Tibial artery (tissue), 4 donors: ENCODE results near the gene PAF1.

ENCODE experiments used
- DNase-seq, 2 donors: peaks; one replicate each; pipeline ENCODE4 v3.0.0-alpha.2; 2019
- H3K27ac ChIP-seq, 2 donors: fragments of 200-600 bp; sonication (generic) in 1 of 2; 1 replicate in 1 of 2; 2 replicates in 1 of 2; pipeline ENCODE4 v1.5.1; 2018 to 2019; ENCODE audit warnings: mild to moderate bottlenecking in 1 of 2
- H3K27me3 ChIP-seq, 2 donors: fragments of 200-600 bp; sonication (generic) in 1 of 2; one replicate each; pipeline versions ENCODE4 v1.5.1 to v1.6.0; 2016 to 2019
- H3K36me3 ChIP-seq, 3 donors: fragments of 200-600 bp; sonication (generic) in 2 of 3; one replicate each; pipeline ENCODE4 v1.5.1; 2016 to 2019; ENCODE audit warnings: mild to moderate bottlenecking in 2 of 3
- H3K4me1 ChIP-seq, 4 donors: fragments of 200-600 bp; sonication (generic) in 2 of 4; 1 replicate in 3 of 4; 2 replicates in 1 of 4; pipeline ENCODE4 v1.5.1; 2016 to 2019
- H3K4me3 ChIP-seq, 2 donors: fragments of 200-600 bp; sonication (generic) in 1 of 2; 1 replicate in 1 of 2; 2 replicates in 1 of 2; pipeline ENCODE4 v1.5.1; 2018 to 2019; ENCODE audit warnings: mild to moderate bottlenecking in 2 of 2
- H3K9me3 ChIP-seq, 3 donors: fragments of 200-600 bp; sonication (generic) in 1 of 3; one replicate each; pipeline ENCODE4 v1.5.1; 2016 to 2019
- intact Hi-C: fragments of 100-400 bp; cut with DNase I; formaldehyde crosslinking; loops from one replicate; pipeline ENCODE4 v1.15.0; 2023; ENCODE audit warnings: low total_unique reads
- TF ChIP-seq, protein P1 (sequence below), 2 experiments: fragments of 200-600 bp in 1 of 2; fragments of 450-650 bp in 1 of 2; IDR thresholded peaks; one replicate each; pipeline ENCODE4 v1.5.1; 2017 to 2019; ENCODE audit warnings: antibody characterized with exemption in 2 of 2, mild to moderate bottlenecking in 1 of 2, moderate library complexity in 1 of 2

PAF1 gene

GRCh38 chr19:39386557-39386956 is 4.3 kb downstream of the PAF1 start:
- intact Hi-C loops = no loop called here
- TF ChIP-seq, protein P1, sequence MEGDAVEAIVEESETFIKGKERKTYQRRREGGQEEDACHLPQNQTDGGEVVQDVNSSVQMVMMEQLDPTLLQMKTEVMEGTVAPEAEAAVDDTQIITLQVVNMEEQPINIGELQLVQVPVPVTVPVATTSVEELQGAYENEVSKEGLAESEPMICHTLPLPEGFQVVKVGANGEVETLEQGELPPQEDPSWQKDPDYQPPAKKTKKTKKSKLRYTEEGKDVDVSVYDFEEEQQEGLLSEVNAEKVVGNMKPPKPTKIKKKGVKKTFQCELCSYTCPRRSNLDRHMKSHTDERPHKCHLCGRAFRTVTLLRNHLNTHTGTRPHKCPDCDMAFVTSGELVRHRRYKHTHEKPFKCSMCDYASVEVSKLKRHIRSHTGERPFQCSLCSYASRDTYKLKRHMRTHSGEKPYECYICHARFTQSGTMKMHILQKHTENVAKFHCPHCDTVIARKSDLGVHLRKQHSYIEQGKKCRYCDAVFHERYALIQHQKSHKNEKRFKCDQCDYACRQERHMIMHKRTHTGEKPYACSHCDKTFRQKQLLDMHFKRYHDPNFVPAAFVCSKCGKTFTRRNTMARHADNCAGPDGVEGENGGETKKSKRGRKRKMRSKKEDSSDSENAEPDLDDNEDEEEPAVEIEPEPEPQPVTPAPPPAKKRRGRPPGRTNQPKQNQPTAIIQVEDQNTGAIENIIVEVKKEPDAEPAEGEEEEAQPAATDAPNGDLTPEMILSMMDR (IDR thresholded peaks at IDR 0.05) = no peak
- H3K9me3 ChIP-seq = no peaks in the 10 kb centered on the region
- H3K36me3 ChIP-seq = peaks cover 41 to 83% (median 69%) of the 10 kb centered on the region in 3 donors
- no peak for DNase-seq
- H3K27ac ChIP-seq = no peak overlapping the region
- H3K4me3 ChIP-seq = no peak overlapping the region
- no peaks in the 10 kb centered on the region for H3K27me3 ChIP-seq
- peaks cover 0 to 19% (median 11%) of the 10 kb centered on the region in 4 donors for H3K4me1 ChIP-seq

DNA sequence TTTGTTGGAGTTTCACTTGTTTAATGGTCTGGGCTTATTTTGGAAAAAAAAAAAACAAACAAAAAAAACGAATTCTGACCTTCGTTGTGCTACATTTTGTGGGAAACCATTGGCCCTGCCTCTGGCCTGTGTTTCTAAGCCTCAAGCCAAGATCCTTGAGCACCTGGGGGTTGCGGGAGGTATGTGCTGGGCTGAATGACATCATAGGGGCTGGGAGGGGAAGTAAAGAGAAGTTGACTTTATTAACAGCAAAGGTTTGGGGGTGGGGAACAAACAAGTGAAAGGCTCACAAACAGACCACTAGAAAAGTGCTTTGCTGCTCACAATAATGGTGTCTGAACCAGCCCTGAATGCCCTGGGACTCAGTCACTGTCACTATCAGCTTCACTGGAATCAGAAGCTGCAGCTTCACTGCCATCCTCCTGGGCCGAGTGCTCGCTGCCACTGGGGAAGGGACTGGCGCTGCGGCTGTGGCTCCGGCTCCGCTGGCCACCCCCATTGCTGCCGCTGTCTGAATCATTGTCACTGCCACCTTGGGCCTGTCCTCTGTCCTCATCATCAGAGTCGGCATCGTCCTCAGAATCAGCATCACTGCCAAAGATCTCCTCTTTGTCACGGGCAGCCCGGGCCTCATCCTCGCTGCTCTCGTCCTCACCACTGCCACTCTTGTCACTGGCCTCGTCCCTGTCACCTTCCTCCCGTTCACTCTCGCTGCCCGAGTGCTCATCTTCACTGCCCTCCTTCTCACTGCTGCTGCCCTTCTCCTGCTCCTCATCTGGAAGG is 5.1 kb downstream of the PAF1 start:
- Histone ChIP-seq H3K4me3 (no peak overlapping the region), H3K27ac (no peak overlapping the region), H3K4me1 (peaks cover 0 to 19% (median 11%) of the 10 kb centered on the region in 4 donors), H3K27me3 (no peaks in the 10 kb centered on the region), H3K36me3 (peaks cover 48 to 90% (median 76%) of the 10 kb centered on the region in 3 donors), H3K9me3 (no peaks in the 10 kb centered on the region)
- intact Hi-C loops = no loop called here
- no peak for DNase-seq
- TF ChIP-seq, protein P1 (IDR thresholded peaks at IDR 0.05) = no peak

GRCh38 chr19:39384839-39385568 is 5.9 kb downstream of the PAF1 start:
- H3K4me1 ChIP-seq = peaks cover 0 to 14% (median 7%) of the 10 kb centered on the region in 4 donors
- H3K27me3 ChIP-seq = no peaks in the 10 kb centered on the region
- no peak overlapping the region for H3K4me3 ChIP-seq
- no peak for DNase-seq
- TF ChIP-seq, protein P1 (IDR thresholded peaks at IDR 0.05) = no peak
- intact Hi-C loops = no loop called here
- H3K36me3 ChIP-seq = peaks cover 56 to 98% (median 84%) of the 10 kb centered on the region in 3 donors
- no peaks in the 10 kb centered on the region for H3K9me3 ChIP-seq
- no peak overlapping the region for H3K27ac ChIP-seq

GRCh38 chr19:39382991-39383828 is 7.7 kb downstream of the PAF1 start:
- no peaks in the 10 kb centered on the region for H3K9me3 ChIP-seq
- TF ChIP-seq, protein P1 (IDR thresholded peaks at IDR 0.05) = no peak
- no peak overlapping the region for H3K4me3 ChIP-seq
- intact Hi-C loops = no loop called here
- no peak for DNase-seq
- peaks cover 74 to 100% (median 93%) of the 10 kb centered on the region in 3 donors for H3K36me3 ChIP-seq
- H3K27me3 ChIP-seq = no peaks in the 10 kb centered on the region
- H3K4me1 ChIP-seq = peaks cover 0 to 5% (median 0%) of the 10 kb centered on the region in 4 donors
- H3K27ac ChIP-seq = no peak overlapping the region

DNA sequence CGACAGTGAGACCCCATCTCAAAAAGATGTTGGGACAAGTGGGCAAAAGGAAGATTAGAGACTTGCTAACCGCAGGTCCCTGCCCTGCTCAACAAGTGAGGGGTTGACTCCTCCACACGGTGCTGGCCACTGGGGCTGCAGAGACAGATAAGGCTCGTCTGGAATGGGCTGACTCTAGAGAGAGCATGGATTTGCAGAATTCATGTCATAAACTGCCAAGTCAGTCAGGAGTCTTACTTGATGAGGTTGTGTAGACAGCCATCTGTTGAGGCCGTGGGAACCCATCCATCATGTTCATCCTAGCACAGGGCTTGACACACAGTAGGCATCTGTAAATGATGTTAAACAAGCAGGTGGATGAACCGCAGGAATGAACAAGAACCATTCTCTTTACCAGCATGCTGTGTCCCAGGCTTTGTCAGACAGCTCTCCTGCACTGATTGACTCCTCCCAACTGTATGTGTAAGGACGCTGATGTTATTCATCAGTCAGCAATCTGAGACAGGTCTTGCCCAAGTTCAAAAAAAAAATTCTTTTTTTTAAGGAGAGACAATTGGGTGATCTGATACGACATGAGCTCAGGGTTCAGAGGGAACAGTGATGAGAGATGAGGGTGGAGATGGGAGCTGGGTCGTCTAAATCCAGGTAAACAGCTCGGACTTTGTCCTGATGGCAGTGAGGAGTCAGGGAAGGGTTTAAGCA is 8.8 kb downstream of the PAF1 start:
- no peaks in the 10 kb centered on the region for H3K9me3 ChIP-seq
- no peak overlapping the region for H3K27ac ChIP-seq
- peaks cover 80 to 100% (median 94%) of the 10 kb centered on the region in 3 donors for H3K36me3 ChIP-seq
- intact Hi-C loops = no loop called here
- no peak for DNase-seq
- TF ChIP-seq, protein P1 (IDR thresholded peaks at IDR 0.05) = no peak
- H3K27me3 ChIP-seq = no peaks in the 10 kb centered on the region
- no peak overlapping the region for H3K4me3 ChIP-seq
- H3K4me1 ChIP-seq = no peaks in the 10 kb centered on the region
